ENCODE results near the gene KPNA6.
"Not testable (repeated sequence)": the region's sequence is repeated elsewhere in the genome, so short reads cannot be mapped to it uniquely, and the experiment has no call there.

The KPNA6 gene

GRCh38 chr1:32071758-32072621 lies 35.9 kb upstream of the KPNA6 start:
- TF ChIP-seq CTCF (IDR thresholded peaks at IDR 0.05; ENCODE audit: borderline replicate concordance, insufficient read depth, low read depth, low read length): no peak
- peak overlapping the region; percentile 74 for H3K4me3 ChIP-seq (ENCODE audit: low read depth, low read length)

DNA sequence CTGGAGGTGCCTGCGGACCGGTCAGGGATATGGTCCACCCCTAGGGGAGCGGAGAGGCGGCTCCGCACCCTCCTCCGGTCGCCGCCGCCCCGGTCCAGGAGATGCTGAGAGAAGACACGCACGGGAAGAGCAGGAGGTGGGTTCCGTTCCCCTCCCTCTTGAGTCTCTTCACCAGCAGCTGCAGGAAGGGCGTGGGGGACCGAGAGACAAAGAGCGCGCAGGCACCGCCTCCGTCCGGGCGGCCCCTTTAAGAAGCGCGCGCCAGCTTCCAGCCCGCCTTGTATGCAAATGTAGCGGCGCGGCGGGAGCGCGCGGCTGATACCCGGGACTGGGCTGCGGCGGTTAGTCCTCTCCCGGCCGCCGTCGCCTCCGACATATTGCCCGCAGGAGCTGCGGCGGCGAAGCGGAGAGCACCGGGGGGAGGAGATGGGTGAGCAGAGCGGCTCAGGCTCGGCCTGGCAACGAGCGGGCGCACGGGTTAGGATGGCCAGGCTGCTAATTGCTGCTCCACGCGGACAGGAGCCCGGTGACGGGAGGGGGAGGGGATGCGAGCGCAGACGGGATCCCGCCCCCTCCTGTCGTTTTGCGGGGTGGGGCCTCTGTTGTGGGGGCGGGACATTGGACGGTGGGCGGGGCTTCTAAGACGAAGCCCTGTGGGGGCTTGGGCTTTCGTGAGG lies 35.1 kb upstream of the KPNA6 start, which contains the start of gene TMEM39B:
TSS of gene TMEM39B (plus strand) at position 318 of the 677 bp plus-strand sequence. CDS start at position 427, 109 bp downstream.
- TF ChIP-seq CTCF (IDR thresholded peaks at IDR 0.05; ENCODE audit: borderline replicate concordance, insufficient read depth, low read depth, low read length): no peak
- peak within 1 kb of the TSS; percentile 74 for H3K4me3 ChIP-seq (ENCODE audit: low read depth, low read length)

GRCh38 chr1:32073299-32074229 lies 34.3 kb upstream of the KPNA6 start:
- H3K4me3 ChIP-seq (ENCODE audit: low read depth, low read length): peak overlapping the region; percentile 74
- 0 out of 2 replicates have a peak, but pooled peaks have one; percentile 14 for TF ChIP-seq CTCF (IDR thresholded peaks at IDR 0.05; ENCODE audit: borderline replicate concordance, insufficient read depth, low read depth, low read length)

GRCh38 chr1:32074841-32075240 lies 33.0 kb upstream of the KPNA6 start:
- TF ChIP-seq CTCF (IDR thresholded peaks at IDR 0.05; ENCODE audit: borderline replicate concordance, insufficient read depth, low read depth, low read length): no peak
- H3K4me3 ChIP-seq (ENCODE audit: low read depth, low read length): no peak overlapping the region

GRCh38 chr1:32077451-32077850 lies 30.4 kb upstream of the KPNA6 start:
- H3K4me3 ChIP-seq (ENCODE audit: low read depth, low read length): no peak overlapping the region
- TF ChIP-seq CTCF (IDR thresholded peaks at IDR 0.05; ENCODE audit: borderline replicate concordance, insufficient read depth, low read depth, low read length): no peak

DNA sequence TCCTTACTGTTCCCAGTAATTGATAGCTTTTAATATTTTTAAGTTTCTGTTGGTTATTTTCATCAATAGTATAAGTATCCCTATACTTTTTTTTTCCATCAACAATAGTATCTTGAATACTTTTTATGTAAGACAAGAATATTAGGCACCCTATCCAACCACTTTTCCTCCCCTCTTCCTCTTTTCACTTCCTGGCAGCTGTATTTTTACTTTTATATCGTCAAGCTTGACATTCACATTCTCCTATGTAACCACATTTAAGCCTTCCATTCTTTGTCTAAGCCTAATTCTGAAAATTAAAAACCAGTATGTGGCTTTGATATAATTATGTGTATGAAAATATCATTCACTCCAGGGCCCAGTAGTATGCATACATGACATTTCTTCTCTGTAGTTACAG lies 25.8 kb upstream of the KPNA6 start:
- no peak for TF ChIP-seq CTCF (IDR thresholded peaks at IDR 0.05; ENCODE audit: borderline replicate concordance, insufficient read depth, low read depth, low read length)

GRCh38 chr1:32086381-32086780 lies 21.5 kb upstream of the KPNA6 start:
- H3K4me3 ChIP-seq (ENCODE audit: low read depth, low read length): not testable (repeated sequence)

More for the DNA sequence above, 25.8 kb upstream of the KPNA6 start:
- H3K4me3 ChIP-seq (ENCODE audit: low read depth, low read length): no peak overlapping the region
